ENCODE data around the gene DCLK1.

DCLK1 gene

GRCh38 chr13:36084131-36084530 is 47.1 kb downstream of the DCLK1 start:
- TF ChIP-seq CTCF (IDR thresholded peaks at IDR 0.05): no peak

GRCh38 chr13:36082806-36083205 is 48.4 kb downstream of the DCLK1 start:
- no peak for TF ChIP-seq CTCF (IDR thresholded peaks at IDR 0.05)

GRCh38 chr13:36082396-36082795 is 48.8 kb downstream of the DCLK1 start:
- TF ChIP-seq CTCF (IDR thresholded peaks at IDR 0.05): no peak

GRCh38 chr13:36076211-36076610 is 55.0 kb downstream of the DCLK1 start:
- no peak for TF ChIP-seq CTCF (IDR thresholded peaks at IDR 0.05)

- no peak for TF ChIP-seq CTCF (IDR thresholded peaks at IDR 0.05)
These were observed 56.5 kb downstream of the DCLK1 start for GRCh38 chr13:36074659-36075058.

GRCh38 chr13:36072152-36072935 is 58.8 kb downstream of the DCLK1 start:
- no peak for TF ChIP-seq CTCF (IDR thresholded peaks at IDR 0.05)

- TF ChIP-seq CTCF (IDR thresholded peaks at IDR 0.05): no peak
These were observed 61.3 kb downstream of the DCLK1 start for GRCh38 chr13:36069881-36070366.
